Suprapubic skin (tissue), 4 donors: ENCODE measurements around the gene NR3C2.

Experiments used
- CTCF ChIP-seq, 2 donors: fragments of 200-600 bp in 1 of 2; fragments of 450-650 bp in 1 of 2; sonication (generic) in 1 of 2; IDR thresholded peaks; one replicate each; pipeline ENCODE4 v1.5.1; 2016 to 2019; ENCODE audit warnings: antibody characterized with exemption in 2 of 2, mild to moderate bottlenecking in 1 of 2, moderate library complexity in 1 of 2
- POLR2A ChIP-seq, 2 donors: fragments of 450-650 bp; IDR thresholded peaks; one replicate each; pipeline ENCODE4 v1.6.1; 2017; ENCODE audit warnings: antibody characterized with exemption in 2 of 2, mild to moderate bottlenecking in 2 of 2, moderate library complexity in 2 of 2
- POLR2AphosphoS5 ChIP-seq, 3 donors: sonication (generic); formaldehyde crosslinking; IDR thresholded peaks; one replicate each; pipeline ENCODE4 v1.6.1; 2017; ENCODE audit warnings: antibody characterized with exemption in 3 of 3

GRCh38 chr4:148330161-148330560 lies 112.1 kb downstream of the NR3C2 start:
- TF ChIP-seq CTCF (IDR thresholded peaks at IDR 0.05) (no peak), POLR2A (IDR thresholded peaks at IDR 0.05) (no peak), POLR2AphosphoS5 (IDR thresholded peaks at IDR 0.05) (no peak)
